Astrocyte (in vitro differentiated cells and primary cell): ENCODE results near the gene EIF4E1B.

ENCODE experiments used
- EZH2 ChIP-seq: IDR thresholded peaks from 2 replicates; pipeline ENCODE4 v1.6.1; 2012; ENCODE audit warnings: mild to moderate bottlenecking, low read length, inconsistent platforms; ENCODE audit not compliant: insufficient read depth
- TF ChIP-seq, protein P1 (sequence below): IDR thresholded peaks from 2 replicates; pipeline ENCODE4 v1.5.1; 2011; ENCODE audit warnings: low read depth, mild to moderate bottlenecking, inconsistent platforms, low read length, moderate library complexity; ENCODE audit not compliant: insufficient read depth

DNA sequence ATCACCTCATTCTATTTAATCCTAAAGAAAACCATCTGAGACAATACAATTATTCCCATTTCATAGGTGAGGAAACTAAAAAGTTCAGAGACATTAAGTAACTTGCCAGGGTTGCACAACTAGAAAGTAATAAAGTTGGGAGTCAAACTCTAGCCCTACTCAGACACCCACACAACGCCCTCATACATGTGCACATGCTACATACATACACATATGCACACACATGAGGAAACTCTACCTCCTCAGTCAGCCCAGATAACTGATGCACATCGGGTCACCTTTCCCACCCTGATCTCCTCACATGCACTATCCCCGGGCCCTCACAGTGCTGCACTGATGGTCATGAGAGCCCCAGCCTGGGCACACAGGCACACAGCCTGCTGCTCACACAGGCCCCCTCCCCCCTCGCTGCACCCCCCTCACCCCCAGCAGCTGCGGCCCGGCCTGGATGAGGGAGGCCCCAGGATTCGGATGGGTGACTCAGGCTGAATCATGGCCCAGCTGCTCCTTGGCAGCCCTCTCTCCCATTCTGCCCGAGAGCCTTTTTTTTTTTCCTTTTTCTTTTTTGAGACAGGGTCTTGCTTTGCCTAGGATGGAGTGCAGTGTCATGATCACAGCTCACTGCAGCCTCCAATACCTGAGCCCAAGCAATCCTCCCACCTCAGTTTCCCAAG lies 15.5 kb upstream of the EIF4E1B start:
- TF ChIP-seq, protein P1, sequence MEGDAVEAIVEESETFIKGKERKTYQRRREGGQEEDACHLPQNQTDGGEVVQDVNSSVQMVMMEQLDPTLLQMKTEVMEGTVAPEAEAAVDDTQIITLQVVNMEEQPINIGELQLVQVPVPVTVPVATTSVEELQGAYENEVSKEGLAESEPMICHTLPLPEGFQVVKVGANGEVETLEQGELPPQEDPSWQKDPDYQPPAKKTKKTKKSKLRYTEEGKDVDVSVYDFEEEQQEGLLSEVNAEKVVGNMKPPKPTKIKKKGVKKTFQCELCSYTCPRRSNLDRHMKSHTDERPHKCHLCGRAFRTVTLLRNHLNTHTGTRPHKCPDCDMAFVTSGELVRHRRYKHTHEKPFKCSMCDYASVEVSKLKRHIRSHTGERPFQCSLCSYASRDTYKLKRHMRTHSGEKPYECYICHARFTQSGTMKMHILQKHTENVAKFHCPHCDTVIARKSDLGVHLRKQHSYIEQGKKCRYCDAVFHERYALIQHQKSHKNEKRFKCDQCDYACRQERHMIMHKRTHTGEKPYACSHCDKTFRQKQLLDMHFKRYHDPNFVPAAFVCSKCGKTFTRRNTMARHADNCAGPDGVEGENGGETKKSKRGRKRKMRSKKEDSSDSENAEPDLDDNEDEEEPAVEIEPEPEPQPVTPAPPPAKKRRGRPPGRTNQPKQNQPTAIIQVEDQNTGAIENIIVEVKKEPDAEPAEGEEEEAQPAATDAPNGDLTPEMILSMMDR: no peak
- TF ChIP-seq EZH2: no peak
